Skin of body (tissue), 2 donors: ENCODE measurements around the gene MYADM. TPM values are rescaled to one million over a fixed set of nuclear protein-coding genes. Genes with fewer than 3 reads are reported as not detected.
A peak's percentile ranks its signal among the peaks of the same experiment; 100 is the strongest.
"Not testable (repeated sequence)": the region's sequence is repeated elsewhere in the genome, so short reads cannot be mapped to it uniquely, and the experiment has no call there.

Experiments
- DNase-seq: peaks from one replicate; lab custom pipeline; 2025; lab: John Stamatoyannopoulos, UW
- total RNA-seq: library from RNA; depleted of rRNA; stranded (reverse); fragments of >200 nt; gene quantifications from one replicate; pipeline ENCODE4 v1.2.3, GENCODE V29; 2014

MYADM gene, protein sequence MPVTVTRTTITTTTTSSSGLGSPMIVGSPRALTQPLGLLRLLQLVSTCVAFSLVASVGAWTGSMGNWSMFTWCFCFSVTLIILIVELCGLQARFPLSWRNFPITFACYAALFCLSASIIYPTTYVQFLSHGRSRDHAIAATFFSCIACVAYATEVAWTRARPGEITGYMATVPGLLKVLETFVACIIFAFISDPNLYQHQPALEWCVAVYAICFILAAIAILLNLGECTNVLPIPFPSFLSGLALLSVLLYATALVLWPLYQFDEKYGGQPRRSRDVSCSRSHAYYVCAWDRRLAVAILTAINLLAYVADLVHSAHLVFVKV
- total RNA-seq = 16.1 TPM

DNA sequence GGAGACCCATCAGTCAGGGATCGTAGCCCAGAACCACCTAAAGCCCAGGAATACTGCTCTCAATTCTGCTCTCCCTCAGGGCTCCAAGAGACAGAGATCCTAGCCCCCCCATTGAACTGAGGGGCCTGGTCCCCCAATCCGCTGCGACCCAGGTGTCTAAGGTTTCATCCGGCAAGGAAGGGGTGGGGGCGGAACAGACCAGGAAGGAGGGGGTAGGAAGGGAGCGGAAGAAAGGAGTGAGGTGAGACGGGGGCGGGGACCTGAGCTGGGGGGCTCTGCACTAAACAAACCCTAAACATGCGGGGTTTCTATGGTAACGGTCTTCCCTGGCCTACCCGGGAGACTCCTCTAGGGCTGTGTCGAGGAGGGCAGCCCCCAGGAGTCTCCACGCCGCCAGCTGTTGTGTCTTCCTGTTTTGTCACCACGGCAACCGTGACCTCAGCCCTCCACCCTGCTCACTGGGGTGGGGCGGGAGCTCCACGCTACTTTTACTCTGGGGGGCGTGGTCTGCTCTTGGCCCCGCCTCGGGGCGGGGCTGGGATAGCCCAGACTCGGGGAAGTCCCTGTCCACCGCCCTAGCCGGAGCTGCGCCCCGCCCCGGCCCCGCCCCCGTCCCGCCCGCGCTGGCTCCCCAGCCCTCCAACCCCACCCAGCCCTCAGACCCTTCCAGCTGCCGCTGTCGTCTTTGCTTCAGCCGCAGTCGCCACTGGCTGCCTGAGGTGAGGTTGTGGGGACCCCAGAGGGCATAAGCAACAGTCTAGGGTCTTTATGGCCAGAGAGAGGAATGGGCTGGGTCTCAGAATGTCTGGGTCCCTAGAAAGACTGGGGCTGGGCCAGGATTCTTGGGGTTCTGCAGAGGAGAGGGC is at the start of gene MYADM:
MYADM (plus strand) TSS at position 659 of the 866 bp plus-strand sequence. CDS start 5,647 bp downstream, outside the sequence.
- peak; percentile 99 for DNase-seq

DNA sequence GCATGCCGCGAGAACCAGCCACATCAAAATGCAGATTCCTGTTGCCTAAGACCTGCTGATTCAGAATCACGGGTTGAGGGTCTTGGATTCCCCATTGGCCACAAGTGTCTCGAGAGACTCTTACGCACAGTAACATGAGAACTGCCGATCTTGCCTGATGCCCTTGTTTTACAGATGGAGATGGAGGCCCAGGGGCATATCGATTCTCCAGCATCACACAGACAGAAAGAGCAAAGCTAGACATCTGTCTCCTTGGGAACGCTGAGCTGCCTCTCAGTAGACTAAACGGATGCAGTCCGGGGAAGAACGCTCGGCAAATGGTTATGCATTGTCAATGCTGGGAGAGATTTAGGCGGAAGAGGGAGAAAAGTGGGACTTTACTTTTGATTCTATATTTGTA is 48.9 kb upstream of the MYADM start:
- no peak for DNase-seq

DNA sequence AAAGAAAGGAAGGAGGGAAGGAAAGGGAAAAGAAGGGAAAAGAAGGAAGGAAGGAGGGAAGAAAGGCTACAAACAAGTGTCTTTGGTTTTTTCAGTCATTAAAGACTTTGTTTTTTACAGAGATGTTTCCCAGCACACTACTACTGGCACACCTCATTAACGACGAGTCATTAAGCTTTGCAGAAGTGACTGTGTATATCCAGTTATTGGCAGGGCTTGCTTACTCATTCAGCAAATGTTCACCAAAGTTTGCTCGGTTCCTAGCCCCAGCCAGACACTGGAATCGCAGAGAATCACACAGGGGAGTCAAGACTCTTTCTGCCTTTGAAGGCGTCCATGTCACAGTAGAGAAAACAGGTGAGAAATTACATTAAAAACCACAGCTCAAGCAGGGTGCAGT is 47.8 kb upstream of the MYADM start:
- DNase-seq = no peak

DNA sequence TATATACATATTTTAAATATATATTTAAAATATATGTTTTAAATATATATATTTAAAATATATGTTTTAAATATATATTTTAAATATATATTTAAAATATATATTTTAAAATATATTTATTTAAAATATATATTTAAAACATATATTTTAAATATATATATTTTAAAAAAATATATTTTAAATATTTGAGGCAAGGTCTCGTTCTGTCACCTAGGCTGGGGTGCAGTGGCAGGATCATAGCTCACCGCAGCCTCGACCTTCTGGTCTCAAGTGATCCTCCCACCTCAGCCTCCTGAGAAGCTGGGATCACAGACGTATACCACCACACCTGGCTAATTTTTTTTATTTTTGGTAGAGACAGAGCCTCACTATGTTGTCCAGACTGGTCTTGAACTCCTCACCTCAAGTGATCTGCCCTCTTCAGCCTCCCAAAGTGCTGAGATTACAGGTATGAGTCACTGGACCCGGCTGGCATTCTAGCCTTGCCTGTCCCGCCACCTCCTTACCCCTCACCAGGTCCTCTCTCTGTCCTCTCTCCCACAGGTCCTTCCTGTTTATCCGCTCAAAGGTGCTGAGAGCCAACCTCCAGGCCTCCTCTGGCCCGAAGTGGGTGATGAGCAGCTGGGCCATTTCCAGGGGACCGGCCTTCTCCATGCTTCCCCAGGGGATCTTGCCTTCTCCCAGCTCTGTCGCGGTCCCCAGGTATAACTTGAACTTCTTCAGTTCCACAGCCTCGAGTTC is 44.1 kb upstream of the MYADM start:
- no peak for DNase-seq

DNA sequence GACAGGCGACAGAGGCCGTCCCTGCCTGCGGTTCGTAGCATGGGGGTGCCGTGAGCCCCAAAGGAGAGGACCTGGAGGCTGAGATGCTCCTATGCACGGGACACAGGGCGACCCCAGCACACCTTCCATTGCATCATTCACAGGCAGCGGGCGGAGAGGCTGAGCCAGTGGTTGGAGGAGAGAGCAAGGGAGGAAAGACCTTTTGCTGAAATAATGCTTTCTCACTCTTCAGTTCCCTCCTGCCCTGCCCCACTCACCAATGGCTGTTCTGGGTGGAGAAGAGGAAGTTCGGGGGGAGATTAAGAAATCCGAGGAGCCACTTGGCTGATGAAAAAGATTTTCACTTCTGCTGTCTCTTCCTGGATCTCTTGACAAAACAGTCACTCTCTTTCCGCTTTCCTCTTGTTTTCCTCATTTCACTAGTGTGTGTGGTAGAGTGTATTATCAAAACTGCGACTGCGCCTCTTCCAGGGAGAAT is 43.5 kb upstream of the MYADM start, which contains the start of gene NLRP12:
NLRP12 (minus strand) TSS at position 181 of the 478 bp plus-strand sequence; CDS start at position 41, 140 bp downstream.
- no peak for DNase-seq

DNA sequence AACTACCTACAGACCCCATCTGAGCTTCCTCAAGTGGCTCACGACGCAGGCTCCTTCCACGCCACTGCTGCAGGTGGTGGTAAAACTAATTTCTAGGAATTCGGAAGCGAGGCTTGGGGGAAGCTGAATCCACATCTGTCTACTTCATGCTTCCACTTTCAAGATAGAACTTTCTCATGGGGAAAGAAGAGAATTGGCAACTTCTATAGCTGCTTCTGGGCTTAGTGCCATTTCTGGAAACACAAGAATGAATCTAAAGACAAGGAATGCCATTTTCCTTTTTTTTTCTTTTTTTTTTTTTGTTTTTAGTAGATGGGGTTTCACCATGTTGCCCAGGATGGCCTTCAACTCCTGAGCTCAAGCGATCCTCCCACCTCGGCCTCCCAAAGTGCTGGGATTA is 40.8 kb upstream of the MYADM start:
- DNase-seq = no peak

DNA sequence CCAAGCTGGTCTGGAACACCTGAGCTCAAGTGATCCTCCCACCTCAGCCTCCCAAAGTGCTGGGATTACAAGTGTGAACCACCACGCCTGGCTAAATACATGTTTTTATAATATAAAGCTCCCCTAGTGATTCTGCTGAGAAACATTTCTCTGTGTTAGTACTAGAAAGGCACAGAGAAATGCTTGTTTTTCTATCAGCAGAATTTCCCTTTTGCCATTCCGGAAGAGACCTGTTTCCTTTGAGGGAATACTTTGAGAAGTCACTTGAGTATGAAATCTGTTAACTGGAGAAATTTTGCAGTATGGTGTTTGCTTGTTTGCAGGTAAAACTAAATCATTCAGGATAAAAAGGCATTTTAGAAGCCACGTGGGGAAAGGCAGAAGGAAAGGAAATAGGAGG is 39.2 kb upstream of the MYADM start:
- no peak for DNase-seq

DNA sequence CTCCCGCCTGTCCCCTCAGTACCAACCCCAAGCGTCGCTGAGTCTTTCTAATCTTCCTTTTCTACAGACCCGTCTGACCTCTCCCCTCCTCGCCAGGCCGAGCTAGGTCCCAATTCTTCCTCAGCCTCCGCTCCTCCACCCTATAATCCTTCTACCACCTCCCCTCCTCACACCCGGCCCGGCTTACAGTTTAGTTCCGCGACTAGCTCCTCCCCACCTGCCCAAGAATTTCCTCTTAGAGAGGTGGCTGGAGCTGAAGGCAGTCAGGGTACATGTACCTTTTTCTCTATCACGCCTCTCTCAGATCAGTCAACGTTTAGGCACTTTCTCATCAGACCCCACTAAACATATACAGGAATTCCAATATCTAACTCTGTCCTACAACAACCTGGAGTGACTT is 34.8 kb upstream of the MYADM start:
- not testable (repeated sequence) for DNase-seq

DNA sequence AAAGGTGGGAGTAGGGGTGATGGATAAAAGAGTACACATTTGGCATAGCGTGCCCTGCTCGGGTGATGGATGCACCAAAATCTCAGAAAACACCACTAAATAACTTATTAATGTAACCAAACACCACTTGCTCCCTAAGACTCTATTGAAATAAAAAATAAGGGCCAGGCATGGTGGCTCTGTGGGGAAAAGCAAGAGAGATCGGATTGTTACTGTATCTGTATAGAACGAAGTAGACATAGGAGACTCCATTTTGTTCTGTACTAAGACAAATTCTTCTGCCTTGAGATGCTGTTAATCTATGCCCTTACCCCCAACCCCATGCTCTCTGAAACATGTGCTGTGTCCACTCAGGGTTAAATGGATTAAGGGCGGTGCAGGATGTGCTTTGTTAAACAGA is 29.2 kb upstream of the MYADM start:
- DNase-seq = not testable (repeated sequence)

DNA sequence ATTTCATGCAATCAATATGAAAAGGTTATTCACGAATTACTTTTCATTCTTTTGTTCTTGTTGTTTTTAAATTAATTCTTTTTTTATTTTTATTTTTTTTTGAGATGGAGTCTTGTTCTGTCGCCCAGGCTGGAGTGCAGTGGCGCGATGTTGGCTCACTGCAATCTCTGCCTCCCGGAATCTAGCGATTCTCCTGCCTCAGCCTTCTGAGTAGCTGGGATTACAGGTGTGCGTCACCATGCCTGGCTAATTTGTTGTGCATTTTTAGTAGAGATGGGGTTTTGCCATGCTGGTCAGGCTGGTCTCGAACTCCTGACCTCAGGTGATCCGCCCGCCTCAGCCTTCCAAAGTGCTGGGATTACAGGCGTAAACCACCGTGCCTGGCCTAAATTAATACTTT is 27.4 kb upstream of the MYADM start:
- not testable (repeated sequence) for DNase-seq

DNA sequence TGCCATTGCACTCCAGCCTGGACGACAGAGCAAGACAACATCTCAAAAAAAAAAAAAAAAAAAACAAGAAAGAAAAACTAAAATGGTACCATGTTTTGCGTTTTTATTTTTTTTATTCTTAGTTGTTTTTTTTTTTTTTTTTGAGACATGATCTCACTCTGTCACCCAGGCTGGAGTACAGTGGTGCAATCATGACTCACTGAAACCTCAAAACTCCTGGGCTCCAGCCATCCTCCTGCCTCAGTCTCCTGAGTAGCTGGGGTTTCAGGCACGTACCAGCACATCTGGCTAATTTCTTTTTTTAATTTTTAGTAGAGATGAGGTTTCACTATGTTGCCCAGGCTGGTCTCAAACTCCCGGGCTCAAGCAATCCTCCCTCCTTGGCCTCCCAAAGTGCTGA is 26.8 kb upstream of the MYADM start:
- DNase-seq = not testable (repeated sequence)

DNA sequence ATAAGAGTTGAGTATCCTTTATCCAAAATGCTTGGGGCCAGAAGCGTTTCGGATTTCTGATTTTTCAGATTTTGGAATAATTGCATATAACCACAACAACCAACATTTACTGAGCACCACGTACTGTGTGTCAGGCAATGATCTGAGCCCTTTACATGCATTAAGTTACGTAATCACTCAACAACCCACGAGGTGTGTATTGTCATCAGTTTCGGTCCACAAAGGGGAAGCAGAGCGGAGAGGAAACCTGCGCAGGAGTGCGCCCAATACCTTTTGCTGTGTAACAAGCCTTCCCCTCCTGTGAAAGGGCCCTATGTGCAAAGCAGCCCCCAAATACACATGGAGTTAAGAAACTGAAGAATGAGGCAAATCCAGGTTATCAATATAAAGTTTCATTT is 22.8 kb upstream of the MYADM start:
- no peak for DNase-seq

DNA sequence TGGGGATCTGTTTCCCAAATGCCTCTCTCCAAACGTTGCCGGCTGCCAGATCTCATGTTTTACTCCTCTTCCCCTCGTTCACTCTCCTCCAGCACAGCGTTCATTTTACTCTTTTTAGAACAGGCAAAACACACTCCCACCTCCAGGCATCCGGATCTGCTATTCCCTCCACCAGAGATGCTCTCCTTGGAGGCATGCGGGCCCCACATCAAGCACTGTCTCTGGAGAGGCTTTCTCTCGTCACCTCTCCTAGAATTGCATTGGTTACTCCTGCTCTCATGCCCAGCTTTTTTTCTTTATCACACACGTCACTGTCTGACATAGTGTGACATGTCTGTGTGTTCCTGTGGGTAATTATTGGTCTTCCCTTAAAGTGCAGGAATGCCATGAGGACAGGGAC is 20.1 kb upstream of the MYADM start:
- no peak for DNase-seq

DNA sequence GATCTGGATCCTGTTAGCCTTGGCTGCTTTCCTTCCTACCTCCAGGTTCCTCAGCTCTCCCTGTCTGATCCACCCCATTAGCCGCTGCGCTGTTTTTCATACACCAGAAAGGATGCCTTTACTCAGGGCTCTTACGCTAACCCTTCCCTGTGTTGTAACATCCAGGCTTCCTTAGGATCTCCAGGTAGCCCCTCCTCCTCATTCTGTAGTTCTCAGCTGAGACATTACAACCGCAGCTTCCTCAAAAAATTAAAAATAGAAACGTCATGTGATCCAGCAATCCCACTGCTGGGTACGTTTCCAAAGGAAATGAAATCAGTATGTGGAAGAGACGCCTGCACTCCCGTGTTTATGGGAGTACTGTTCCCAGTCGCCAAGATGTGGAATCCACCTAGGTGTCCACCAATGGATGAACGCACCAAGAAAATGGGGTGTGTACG is 18.4 kb upstream of the MYADM start:
- peak; percentile 67 for DNase-seq

DNA sequence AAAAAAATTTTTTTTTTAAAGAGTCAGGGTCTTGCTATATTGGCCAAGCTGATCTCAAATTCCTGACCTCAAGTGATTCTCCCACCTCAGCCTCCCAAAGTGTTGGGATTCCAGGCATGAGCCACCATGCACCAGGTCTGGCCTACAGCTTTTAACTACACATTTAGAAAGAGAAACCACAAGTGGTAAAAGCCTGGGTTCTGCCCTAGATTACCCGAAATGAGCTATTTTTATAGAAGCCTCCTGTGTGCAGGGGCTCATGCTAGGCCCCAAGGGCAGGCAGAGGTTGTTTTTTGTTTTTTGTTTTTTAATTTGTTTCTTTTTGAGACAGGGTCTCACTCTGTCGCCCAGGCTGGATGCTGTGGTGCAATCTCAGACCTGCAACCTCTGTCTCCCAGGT is 14.0 kb upstream of the MYADM start:
- no peak for DNase-seq

DNA sequence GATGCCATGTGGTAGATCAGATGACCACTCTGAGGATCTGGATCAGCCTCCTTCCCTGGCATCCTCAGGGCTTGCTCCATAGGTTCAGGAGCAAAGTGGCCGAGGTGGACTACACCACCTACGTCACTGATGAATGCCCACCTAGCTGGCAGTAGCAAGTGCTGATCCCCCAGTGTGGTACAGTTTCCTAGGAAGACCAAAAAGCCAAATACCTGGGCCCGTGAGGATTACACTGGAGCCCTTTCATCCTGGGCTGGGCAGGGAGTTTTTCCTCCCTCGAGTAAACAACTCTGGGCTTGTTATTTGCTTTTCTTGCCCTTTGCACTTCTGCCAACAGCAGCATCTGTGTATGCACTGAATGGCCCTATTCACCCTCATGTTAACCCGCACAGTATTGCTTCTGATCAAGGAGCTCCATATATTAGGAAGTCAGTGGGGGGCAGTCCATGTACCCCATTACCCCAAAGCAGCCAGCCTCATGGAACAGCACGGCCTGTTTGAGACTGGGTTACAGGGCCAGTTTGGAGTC is 3.3 kb upstream of the MYADM start:
- no peak for DNase-seq

DNA sequence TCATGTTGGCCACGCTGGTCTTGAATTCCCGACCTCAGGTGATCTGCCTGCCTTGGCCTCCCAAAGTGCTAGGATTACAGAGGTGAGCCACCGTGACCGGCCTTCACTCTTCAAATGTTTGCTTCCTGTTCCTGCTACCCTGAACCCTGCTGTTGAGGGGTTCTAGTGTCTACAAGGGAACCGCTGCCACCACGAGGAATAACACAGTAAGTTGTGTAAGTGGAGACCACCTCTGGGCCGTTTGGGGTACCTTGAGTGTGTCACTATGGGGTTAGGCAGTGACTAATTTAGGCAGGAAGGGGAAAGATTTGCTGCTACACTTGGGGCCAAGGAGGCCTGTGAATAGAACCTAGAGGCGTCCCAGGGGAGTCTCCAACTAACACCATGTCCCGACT is 2.2 kb upstream of the MYADM start:
- DNase-seq = no peak

DNA sequence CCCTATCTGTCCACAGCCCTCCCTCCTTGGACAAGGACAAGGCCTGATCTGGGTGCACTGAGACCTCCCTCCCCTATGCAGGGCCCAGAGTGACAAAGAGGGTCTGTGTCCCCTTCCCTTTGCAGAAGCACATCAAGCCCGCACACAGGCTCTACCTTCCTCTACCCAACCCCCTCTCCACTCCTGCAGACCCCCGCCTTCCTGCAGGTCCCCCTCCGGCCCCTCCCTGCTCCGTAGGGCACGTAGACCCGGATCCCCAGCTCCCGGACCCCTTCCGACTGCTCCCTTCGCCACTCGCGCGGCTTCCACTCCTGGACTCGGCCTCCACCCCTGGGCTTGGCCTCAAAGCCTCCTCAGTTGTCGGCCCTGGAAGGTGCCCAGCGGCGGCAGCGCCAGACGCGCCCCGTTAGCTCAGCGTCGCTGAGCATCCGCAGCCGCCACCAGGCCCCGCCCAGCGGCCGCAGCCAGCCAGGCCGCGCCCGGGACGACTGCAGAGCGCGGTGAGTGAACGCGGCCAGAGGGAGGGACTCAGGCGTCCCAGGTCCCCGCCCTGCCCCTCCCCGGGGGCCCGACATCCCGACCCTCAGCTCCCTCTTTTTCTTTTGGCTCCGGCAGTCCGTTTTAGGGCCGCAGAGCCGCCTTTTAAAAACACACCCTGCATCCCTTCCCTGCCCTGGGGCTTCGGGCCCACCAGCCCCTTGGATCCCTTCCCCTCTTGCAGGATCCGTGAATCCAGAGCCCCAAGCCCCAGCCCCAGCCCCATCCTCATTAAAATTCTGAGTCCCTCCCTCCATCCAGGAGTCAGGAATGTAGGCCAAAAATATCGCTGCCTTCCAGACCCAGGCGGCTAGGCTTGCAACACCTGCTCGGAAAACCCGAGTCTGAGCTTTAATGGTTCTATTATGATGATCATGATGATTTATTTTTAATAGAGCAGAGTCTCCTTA is 1.5 kb upstream of the MYADM start:
- DNase-seq = peak; percentile 69

DNA sequence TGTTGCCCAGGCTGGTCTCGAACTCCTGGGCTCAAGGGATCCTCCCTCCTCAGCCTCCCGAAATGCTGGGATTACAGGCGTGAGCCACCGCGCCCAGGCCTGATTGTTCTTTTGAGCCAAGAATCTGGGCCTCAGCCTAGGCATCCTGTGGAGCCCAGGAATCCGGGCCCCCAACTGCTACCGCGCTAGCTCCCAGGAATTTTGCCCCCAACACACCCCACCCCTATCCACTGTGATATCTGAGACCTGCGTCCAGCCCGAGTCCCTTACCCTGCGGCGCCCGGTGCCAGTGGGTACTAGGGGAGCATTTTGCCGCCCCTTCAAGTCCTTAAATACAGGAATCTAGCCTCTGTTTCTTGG is 838 bp upstream of the MYADM start:
- DNase-seq = no peak
